ENCODE data around the gene ANXA4.

The ANXA4 gene

DNA sequence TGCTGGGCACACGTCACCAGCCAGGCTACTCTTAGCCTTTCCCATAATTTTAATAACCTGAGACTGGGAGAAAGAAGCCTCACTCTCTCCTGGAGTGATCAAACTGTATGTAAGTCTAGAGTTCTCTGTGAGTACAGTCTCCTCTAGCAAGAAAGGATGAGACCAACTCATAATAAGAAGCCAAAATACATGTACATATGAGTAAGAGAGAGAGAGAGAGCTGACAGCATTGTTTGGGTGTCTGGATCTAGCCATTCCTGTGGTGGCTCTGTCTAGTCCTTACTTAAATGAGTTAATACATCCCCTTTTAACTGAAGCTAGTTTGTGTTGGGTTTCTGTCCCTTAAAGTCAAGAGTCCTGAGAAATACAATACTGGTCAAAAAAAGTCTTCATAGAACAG, 26.0 kb upstream of the ANXA4 start:
- H3K4me1 ChIP-seq (ENCODE audit: control insufficient read depth in 1 of 2, insufficient read depth in 1 of 2, low read depth in 1 of 2, low read length in 1 of 2), result peaks cover 3 to 6% of the 10 kb centered on the region in 2 experiments
- TF ChIP-seq, protein P1, sequence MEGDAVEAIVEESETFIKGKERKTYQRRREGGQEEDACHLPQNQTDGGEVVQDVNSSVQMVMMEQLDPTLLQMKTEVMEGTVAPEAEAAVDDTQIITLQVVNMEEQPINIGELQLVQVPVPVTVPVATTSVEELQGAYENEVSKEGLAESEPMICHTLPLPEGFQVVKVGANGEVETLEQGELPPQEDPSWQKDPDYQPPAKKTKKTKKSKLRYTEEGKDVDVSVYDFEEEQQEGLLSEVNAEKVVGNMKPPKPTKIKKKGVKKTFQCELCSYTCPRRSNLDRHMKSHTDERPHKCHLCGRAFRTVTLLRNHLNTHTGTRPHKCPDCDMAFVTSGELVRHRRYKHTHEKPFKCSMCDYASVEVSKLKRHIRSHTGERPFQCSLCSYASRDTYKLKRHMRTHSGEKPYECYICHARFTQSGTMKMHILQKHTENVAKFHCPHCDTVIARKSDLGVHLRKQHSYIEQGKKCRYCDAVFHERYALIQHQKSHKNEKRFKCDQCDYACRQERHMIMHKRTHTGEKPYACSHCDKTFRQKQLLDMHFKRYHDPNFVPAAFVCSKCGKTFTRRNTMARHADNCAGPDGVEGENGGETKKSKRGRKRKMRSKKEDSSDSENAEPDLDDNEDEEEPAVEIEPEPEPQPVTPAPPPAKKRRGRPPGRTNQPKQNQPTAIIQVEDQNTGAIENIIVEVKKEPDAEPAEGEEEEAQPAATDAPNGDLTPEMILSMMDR (IDR thresholded peaks at IDR 0.05), result no peak
- no peak overlapping the region for H3K4me3 ChIP-seq (ENCODE audit: low read depth in 1 of 2, low read length in 1 of 2)
- H3K36me3 ChIP-seq, result no peaks in the 10 kb centered on the region
- no peaks in the 10 kb centered on the region for H3K27me3 ChIP-seq
- no peak overlapping the region for H3K27ac ChIP-seq
- no peaks in the 10 kb centered on the region for H3K9me3 ChIP-seq

DNA sequence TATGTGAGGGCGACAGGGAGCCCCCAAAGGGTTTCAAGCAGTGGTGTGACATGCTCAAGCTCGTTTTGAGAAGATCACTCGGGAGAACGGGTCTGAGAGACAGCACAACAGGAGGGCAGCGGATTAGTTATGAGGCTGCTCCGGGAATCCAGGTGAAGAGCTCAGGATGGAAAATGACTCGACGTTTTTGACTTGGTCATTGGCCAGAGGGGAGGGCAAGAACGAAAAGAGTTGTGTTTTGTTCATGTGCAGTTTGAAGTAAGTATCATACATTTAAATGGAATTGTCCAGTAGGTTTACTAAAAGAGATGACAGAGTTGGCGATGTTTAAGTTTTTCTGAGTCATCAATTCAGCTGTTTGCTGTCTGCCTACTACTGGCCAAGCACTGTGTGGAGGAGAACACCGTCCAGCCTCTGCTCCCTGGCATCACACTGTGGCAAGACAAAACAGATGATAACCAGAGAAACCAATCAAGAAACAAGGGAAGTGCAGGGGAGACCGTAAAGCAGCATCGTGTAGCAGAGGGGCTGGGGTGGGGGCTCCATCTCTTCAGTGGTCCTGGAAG, 25.3 kb upstream of the ANXA4 start:
- no peaks in the 10 kb centered on the region for H3K9me3 ChIP-seq
- H3K27me3 ChIP-seq, result no peaks in the 10 kb centered on the region
- no peaks in the 10 kb centered on the region for H3K36me3 ChIP-seq
- TF ChIP-seq, protein P1 (IDR thresholded peaks at IDR 0.05), result no peak
- peaks cover 3 to 6% of the 10 kb centered on the region in 2 experiments for H3K4me1 ChIP-seq (ENCODE audit: control insufficient read depth in 1 of 2, insufficient read depth in 1 of 2, low read depth in 1 of 2, low read length in 1 of 2)
- H3K4me3 ChIP-seq (ENCODE audit: low read depth in 1 of 2, low read length in 1 of 2), result no peak overlapping the region
- H3K27ac ChIP-seq, result no peak overlapping the region

DNA sequence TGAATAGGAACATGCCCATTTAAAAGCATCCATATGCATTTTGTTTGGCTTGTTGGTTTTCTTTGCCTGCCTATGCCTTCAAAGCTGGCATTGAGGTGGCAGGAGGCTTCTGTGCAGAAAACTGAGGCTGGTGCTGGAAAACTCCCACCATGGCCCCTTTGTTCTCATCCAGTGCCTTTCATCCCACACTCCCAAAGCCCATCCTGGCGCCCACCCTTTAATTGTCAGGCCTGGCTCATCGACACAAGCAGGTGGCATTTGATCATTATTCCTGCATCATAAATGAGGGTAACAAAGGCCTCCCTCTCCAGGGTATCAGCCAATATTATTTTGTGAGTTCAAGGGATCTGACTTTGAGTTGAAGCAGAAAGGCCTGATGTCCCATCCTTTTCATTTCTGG, 24.7 kb upstream of the ANXA4 start:
- Histone ChIP-seq H3K27me3 (no peaks in the 10 kb centered on the region), H3K9me3 (no peaks in the 10 kb centered on the region), H3K36me3 (no peaks in the 10 kb centered on the region), H3K27ac (no peak overlapping the region), H3K4me1 (ENCODE audit: control insufficient read depth in 1 of 2, insufficient read depth in 1 of 2, low read depth in 1 of 2, low read length in 1 of 2) (peaks cover 3 to 6% of the 10 kb centered on the region in 2 experiments), H3K4me3 (ENCODE audit: low read depth in 1 of 2, low read length in 1 of 2) (no peak overlapping the region)
- TF ChIP-seq, protein P1 (IDR thresholded peaks at IDR 0.05), result no peak

DNA sequence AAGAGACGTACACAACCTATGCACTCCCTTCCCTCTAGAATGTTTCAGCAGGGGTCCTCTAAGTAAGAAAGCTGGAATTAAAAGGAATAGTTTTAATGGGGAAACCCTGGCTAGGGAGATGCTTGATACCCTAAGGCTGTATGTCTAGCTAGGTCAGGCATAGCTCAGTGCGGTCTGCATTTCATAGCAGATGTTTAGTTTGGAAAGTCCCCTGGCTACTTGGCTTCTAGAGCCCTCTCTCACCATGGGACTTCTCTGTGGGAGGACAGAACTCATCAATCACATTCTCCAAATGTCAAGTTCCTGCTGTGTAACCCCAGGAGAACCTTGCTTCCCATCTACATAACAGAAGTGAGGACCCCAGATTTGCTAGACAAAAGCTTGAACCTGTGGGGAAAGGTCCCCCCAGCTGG, 24.1 kb upstream of the ANXA4 start:
- TF ChIP-seq, protein P1 (IDR thresholded peaks at IDR 0.05), result no peak
- Histone ChIP-seq H3K4me1 (ENCODE audit: control insufficient read depth in 1 of 2, insufficient read depth in 1 of 2, low read depth in 1 of 2, low read length in 1 of 2) (peaks cover 3 to 6% of the 10 kb centered on the region in 2 experiments), H3K9me3 (no peaks in the 10 kb centered on the region), H3K36me3 (no peaks in the 10 kb centered on the region), H3K4me3 (ENCODE audit: low read depth in 1 of 2, low read length in 1 of 2) (no peak overlapping the region), H3K27ac (no peak overlapping the region), H3K27me3 (no peaks in the 10 kb centered on the region)

DNA sequence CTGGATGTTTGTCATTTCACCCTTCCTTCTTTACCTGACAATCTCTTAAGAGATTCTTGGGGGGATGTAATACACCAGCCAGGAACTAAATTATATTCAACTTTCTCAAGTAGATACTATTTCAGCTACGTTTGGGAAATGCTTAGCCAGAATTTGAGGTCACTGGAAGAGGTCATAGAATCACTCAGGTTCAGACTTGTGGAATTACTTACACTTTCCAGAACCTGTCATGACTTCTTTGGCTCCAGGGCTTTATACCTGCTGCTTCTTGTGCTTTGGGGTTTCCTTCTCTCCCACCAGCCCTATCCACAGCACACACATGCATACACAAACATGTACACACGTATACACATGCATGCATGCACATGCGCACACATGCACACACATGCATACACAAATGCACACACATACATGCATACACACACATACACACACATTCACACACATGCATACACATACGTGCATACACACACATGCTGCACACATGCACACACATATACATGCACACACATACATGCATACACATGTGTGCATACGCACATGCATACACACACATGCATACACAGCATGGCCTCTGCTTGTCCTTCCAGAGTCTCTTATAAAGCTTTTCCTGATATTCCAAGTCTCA, 23.5 kb upstream of the ANXA4 start:
- no peak overlapping the region for H3K27ac ChIP-seq
- H3K4me3 ChIP-seq (ENCODE audit: low read depth in 1 of 2, low read length in 1 of 2), result no peak overlapping the region
- no peaks in the 10 kb centered on the region for H3K9me3 ChIP-seq
- TF ChIP-seq, protein P1 (IDR thresholded peaks at IDR 0.05), result no peak
- no peaks in the 10 kb centered on the region for H3K36me3 ChIP-seq
- H3K27me3 ChIP-seq, result no peaks in the 10 kb centered on the region
- peaks cover 3 to 6% of the 10 kb centered on the region in 2 experiments for H3K4me1 ChIP-seq (ENCODE audit: control insufficient read depth in 1 of 2, insufficient read depth in 1 of 2, low read depth in 1 of 2, low read length in 1 of 2)
